ENCODE data around the gene ZNF337. TPM values are rescaled to one million over a fixed set of nuclear protein-coding genes. Genes with fewer than 3 reads are reported as not detected.
"Not testable (repeated sequence)": the region's sequence is repeated elsewhere in the genome, so short reads cannot be mapped to it uniquely, and the experiment has no call there.

The ZNF337 gene
- total and polyA plus RNA-seq, 8 donors, result 3.5 to 21.0 (median 15.5) TPM

- DNase-seq, result no peak
- peaks cover 3 to 15% (median 6%) of the 10 kb centered on the region in 4 donors for H3K4me1 ChIP-seq
- H3K9me3 ChIP-seq, result no peaks in the 10 kb centered on the region
- TF ChIP-seq EP300 (IDR thresholded peaks at IDR 0.05), result no peak
- TF ChIP-seq, protein P1, sequence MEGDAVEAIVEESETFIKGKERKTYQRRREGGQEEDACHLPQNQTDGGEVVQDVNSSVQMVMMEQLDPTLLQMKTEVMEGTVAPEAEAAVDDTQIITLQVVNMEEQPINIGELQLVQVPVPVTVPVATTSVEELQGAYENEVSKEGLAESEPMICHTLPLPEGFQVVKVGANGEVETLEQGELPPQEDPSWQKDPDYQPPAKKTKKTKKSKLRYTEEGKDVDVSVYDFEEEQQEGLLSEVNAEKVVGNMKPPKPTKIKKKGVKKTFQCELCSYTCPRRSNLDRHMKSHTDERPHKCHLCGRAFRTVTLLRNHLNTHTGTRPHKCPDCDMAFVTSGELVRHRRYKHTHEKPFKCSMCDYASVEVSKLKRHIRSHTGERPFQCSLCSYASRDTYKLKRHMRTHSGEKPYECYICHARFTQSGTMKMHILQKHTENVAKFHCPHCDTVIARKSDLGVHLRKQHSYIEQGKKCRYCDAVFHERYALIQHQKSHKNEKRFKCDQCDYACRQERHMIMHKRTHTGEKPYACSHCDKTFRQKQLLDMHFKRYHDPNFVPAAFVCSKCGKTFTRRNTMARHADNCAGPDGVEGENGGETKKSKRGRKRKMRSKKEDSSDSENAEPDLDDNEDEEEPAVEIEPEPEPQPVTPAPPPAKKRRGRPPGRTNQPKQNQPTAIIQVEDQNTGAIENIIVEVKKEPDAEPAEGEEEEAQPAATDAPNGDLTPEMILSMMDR (IDR thresholded peaks at IDR 0.05), result no peak
- TF ChIP-seq POLR2AphosphoS5 (IDR thresholded peaks at IDR 0.05), result no peak
- TF ChIP-seq POLR2A (IDR thresholded peaks at IDR 0.05), result no peak
- H3K27ac ChIP-seq, result no peak overlapping the region
- intact Hi-C loops (cut with DNase I; ENCODE audit: low total_unique reads), result no loop called here
- H3K27me3 ChIP-seq, result no peaks in the 10 kb centered on the region
- no peak overlapping the region for H3K4me3 ChIP-seq
- H3K36me3 ChIP-seq, result peaks cover 0 to 20% (median 10%) of the 10 kb centered on the region in 4 donors
Measured at GRCh38 chr20:25690427-25690826, 6.2 kb downstream of the ZNF337 start.

DNA sequence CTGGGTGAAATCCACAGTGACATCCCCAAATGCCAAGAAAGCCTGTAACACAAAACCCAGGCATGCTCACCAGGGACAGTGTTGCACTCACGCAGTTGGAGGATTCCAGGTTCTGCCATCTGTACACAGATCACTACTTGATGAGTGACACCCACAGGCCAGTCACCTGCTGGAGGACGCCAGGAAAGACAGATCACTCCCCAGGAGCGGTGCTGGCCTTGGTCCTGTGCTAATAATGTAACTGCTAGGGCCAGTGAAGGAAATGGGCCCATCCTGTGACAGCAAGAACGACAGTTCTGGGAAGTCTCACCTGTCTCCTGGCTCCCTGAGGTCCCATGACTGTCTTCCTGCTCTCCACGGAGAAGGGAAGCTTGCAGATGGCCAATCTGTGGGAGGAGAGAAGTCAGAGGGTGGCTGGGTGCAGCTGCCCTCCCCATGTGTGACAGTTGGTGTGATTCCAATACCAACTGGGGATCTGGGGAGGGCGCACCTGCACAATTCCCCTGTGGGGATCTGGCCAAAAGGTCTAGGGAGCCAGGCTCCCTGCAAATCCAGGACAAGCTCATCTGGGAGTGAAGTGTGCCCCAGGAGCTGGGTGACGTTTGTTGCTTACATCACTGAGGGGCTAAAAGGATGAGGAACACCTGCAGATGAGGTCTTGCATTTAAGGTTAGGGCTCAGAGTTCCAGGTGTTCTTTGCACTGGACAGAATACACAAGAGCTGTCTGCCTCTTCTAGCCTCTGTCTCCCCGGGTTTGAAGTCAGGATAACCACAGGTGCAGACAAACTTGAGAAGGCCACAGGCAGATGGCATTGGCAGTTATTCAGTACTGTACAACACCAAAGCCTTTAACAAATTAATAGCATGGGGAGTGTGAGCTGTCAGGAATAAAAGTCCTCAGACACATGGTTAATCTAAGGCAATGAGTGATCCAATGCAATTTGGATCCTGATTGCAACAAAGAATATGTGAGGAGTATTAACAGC is 10.3 kb downstream of the ZNF337 start:
- H3K4me3 ChIP-seq, result no peak overlapping the region

DNA sequence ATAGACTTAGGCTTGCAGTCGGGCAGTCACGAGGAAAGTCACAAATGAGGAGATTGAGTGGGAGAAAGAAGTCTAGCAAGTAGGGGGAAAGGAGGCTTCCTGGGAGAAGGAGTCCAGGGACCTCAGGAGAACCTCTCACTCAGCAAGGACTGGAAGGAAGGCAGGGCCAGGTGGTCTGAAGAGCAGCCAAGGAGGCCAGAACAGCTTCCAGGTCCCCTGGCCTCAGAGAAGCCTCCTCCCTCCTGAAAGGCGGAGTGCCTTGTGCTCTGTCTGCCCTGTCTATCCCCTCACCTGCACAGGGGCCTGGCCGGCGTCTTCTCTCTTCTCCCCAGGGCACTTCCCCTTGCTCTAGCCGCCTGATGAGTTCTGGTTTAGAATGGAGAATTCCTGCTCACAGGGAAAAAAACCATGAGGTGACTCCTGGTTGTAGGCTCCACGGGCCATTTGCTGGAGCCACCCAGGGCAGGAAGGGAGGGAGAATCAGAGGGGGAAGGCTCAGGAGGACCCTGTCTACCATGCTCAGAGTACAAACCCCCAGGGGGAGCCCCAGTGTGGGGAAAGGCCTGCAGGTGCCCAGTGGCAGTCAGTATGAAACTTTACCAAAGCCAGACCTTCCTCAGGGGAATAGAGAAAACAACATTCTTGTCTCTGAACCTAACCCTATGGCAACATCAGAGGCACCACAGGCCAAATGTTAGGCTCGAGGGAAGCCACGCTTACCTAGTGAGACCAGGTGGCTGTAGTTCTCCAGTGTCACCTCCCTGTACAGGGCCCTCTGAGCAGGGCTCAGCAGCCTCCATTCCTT is 11.2 kb downstream of the ZNF337 start:
- no peaks in the 10 kb centered on the region for H3K9me3 ChIP-seq
- no peak overlapping the region for H3K27ac ChIP-seq
- H3K4me3 ChIP-seq, result no peak overlapping the region
- 87 to 95% (median 90%) methylated on average over 8 to 9 of the region's 9 CpGs for WGBS, 5 donors
- no peak for DNase-seq
- H3K36me3 ChIP-seq, result peaks cover 8 to 51% (median 50%) of the 10 kb centered on the region in 4 donors
- H3K4me1 ChIP-seq, result no peaks in the 10 kb centered on the region
- TF ChIP-seq, protein P1 (IDR thresholded peaks at IDR 0.05), result no peak
- TF ChIP-seq EP300 (IDR thresholded peaks at IDR 0.05) (no peak), POLR2AphosphoS5 (IDR thresholded peaks at IDR 0.05) (no peak), POLR2A (IDR thresholded peaks at IDR 0.05) (no peak)
- intact Hi-C loops (cut with DNase I; ENCODE audit: low total_unique reads), result no loop called here
- no peaks in the 10 kb centered on the region for H3K27me3 ChIP-seq

More for the DNA sequence above, 10.3 kb downstream of the ZNF337 start:
- no peak for TF ChIP-seq POLR2A (IDR thresholded peaks at IDR 0.05)
- TF ChIP-seq POLR2AphosphoS5 (IDR thresholded peaks at IDR 0.05), result no peak
- TF ChIP-seq EP300 (IDR thresholded peaks at IDR 0.05), result no peak
- TF ChIP-seq, protein P1 (IDR thresholded peaks at IDR 0.05), result no peak
- Histone ChIP-seq H3K27me3 (no peaks in the 10 kb centered on the region), H3K27ac (no peak overlapping the region), H3K36me3 (peaks cover 5 to 46% (median 42%) of the 10 kb centered on the region in 4 donors), H3K9me3 (no peaks in the 10 kb centered on the region), H3K4me1 (no peaks in the 10 kb centered on the region)
- WGBS, 5 donors, result 67 to 78% (median 75%) methylated on average over 7 to 8 of the region's 8 CpGs
- intact Hi-C loops (cut with DNase I; ENCODE audit: low total_unique reads), result no loop called here
- no peak for DNase-seq

DNA sequence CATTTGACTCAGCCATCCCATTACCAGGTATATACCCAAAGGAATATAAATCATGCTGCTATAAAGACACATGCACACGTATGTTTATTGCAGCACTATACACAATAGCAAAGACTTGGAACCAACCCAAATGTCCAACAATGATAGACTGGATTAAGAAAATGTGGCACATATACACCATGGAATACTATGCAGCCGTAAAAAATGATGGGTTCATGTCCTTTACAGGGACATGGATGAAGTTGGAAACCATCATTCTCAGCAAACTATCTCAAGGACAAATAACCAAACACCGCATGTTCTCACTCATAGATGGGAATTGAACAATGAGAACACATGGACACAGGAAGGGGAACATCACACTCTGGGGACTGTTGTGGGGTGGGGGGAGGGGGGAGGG is 12.8 kb downstream of the ZNF337 start:
- intact Hi-C loops (cut with DNase I; ENCODE audit: low total_unique reads); H3K4me3 ChIP-seq: not testable (repeated sequence)
- 91 to 98% (median 95%) methylated on average over 3 of the region's 3 CpGs for WGBS, 5 donors

More for the DNA sequence above, 12.8 kb downstream of the ZNF337 start:
- H3K27me3 ChIP-seq, H3K27ac ChIP-seq, H3K4me1 ChIP-seq, DNase-seq, H3K9me3 ChIP-seq: not testable (repeated sequence)
- peaks cover 8 to 60% (median 55%) of the 10 kb centered on the region in 4 donors for H3K36me3 ChIP-seq

Measured in stomach (tissue), 9 donors.